H1 (cell line): ENCODE measurements around the gene RFX2. TPM values are rescaled to one million over a fixed set of nuclear protein-coding genes. Genes with fewer than 3 reads are reported as not detected.

Experiments used
- CEBPB ChIP-seq: IDR thresholded peaks from 2 replicates; pipeline ENCODE4 v1.6.1; 2012; ENCODE audit warnings: low read depth, low read length
- CHD2 ChIP-seq: IDR thresholded peaks from 2 replicates; pipeline ENCODE4 v1.6.1; 2012; ENCODE audit warnings: low read length, improper control_type of control experiment
- CHD7 ChIP-seq: fragments of 300-600 bp; sonication (generic); IDR thresholded peaks from 2 replicates; pipeline ENCODE4 v1.7.1; 2012; ENCODE audit warnings: low read length, moderate library complexity, mild to moderate bottlenecking, inconsistent platforms; ENCODE audit not compliant: insufficient replicate concordance
- GABPA ChIP-seq: IDR thresholded peaks from 2 replicates; pipeline ENCODE4 v1.6.1; 2011; ENCODE audit warnings: mild to moderate bottlenecking, low read length, moderate library complexity, borderline replicate concordance; ENCODE audit not compliant: insufficient read depth
- JUN ChIP-seq: IDR thresholded peaks from 2 replicates; pipeline ENCODE4 v1.6.1; 2011; ENCODE audit warnings: low read depth, mild to moderate bottlenecking, improper control_type of control experiment, low read length
- MAX ChIP-seq: IDR thresholded peaks from 2 replicates; pipeline ENCODE4 v1.6.1; 2012; ENCODE audit warnings: inconsistent platforms
- PHF8 ChIP-seq: fragments of 200-600 bp; sonication (generic); conservative IDR thresholded peaks from 2 replicates; pipeline ENCODE4 v1.7.1; 2012; ENCODE audit warnings: low read depth, mild to moderate bottlenecking, inconsistent platforms, low read length, moderate library complexity
- POLR2A ChIP-seq, 2 experiments: IDR thresholded peaks; 1 replicate in 1 of 2; 2 replicates in 1 of 2; pipeline ENCODE4 v1.6.1; 2011; ENCODE audit warnings: low read depth in 2 of 2, low read length in 2 of 2, mild to moderate bottlenecking in 2 of 2; ENCODE audit errors: control extremely low read depth in 1 of 2
- SAP30 ChIP-seq: fragments of 300-600 bp; sonication (generic); IDR thresholded peaks from 2 replicates; pipeline ENCODE4 v1.7.1; 2012; ENCODE audit warnings: low read length, moderate library complexity, mild to moderate bottlenecking, inconsistent platforms; ENCODE audit not compliant: insufficient read depth, insufficient replicate concordance
- SIN3A ChIP-seq, 2 experiments: IDR thresholded peaks in 1 of 2; conservative IDR thresholded peaks in 1 of 2; 2 replicates each; pipeline ENCODE4 v1.6.1; 2011 to 2012; ENCODE audit warnings: low read length in 2 of 2, improper control_type of control experiment in 1 of 2, low read depth in 1 of 2, mild to moderate bottlenecking in 1 of 2
- SRF ChIP-seq: IDR thresholded peaks from 2 replicates; pipeline ENCODE4 v1.6.1; 2011; ENCODE audit warnings: mild to moderate bottlenecking, low read depth, low read length, moderate library complexity
- polyA plus RNA-seq, 7 experiments: library from polyadenylated mRNA; depleted of rRNA in 3 of 7; stranded (reverse) in 5 of 7; unstranded in 2 of 7; fragments of >200 nt in 5 of 7; fragments of 200-250 nt in 2 of 7; gene quantifications; 1 replicate in 5 of 7; 2 replicates in 1 of 7; 4 replicates in 1 of 7; pipeline versions ENCODE4 v1.2.1 to v1.2.3, GENCODE V29; 2011 to 2013; ENCODE audit warnings: missing spikeins in 2 of 7, mixed read lengths in 2 of 7
- total RNA-seq: library from RNA; stranded (reverse); fragmentation: NEBNext Ultra II Directional; extraction: Animal tissue kit (Norgen Biotek cat#: 25700); gene quantifications from 2 replicates; pipeline ENCODE4 v1.2.1, GENCODE V29; 2021

Gene RFX2
- total and polyA plus RNA-seq, 2 of the 8 experiments (the other 6 are each of a cell fraction or from before 2014, with no cell fraction given): 4.8 to 5.3 TPM

- TF ChIP-seq CHD7 (no peak), POLR2A (IDR thresholded peaks at IDR 0.05; ENCODE audit: control extremely low read depth in 1 of 2, low read depth in 2 of 2, low read length in 2 of 2) (no peak; a peak in 1 of 3 replicates), CHD2 (peak; percentile 85), CEBPB (no peak), PHF8 (peak; percentile 70), SRF (no peak), JUN (no peak), GABPA (no peak), SAP30 (no peak), MAX (no peak), SIN3A (conservative IDR thresholded peaks at IDR 0.05 in 1 of 2, IDR thresholded peaks at IDR 0.05 in 1 of 2; ENCODE audit: low read depth in 1 of 2, low read length in 2 of 2) (0 out of 4 replicates have a peak, but pooled peaks of 1 of the 2 experiments have one; percentile 56)
These were observed at the start of gene RFX2 (continued) for GRCh38 chr19:6110360-6110977.
